Thyroid gland (tissue), 4 donors: ENCODE measurements around the gene CKLF.

ENCODE experiments used
- POLR2A ChIP-seq, 2 donors: fragments of 450-650 bp; IDR thresholded peaks; one replicate each; pipeline ENCODE4 v1.6.1; 2017; ENCODE audit warnings: antibody characterized with exemption in 2 of 2, mild to moderate bottlenecking in 2 of 2, moderate library complexity in 1 of 2
- TF ChIP-seq, protein P1 (sequence below), 6 experiments: fragments of 200-600 bp in 3 of 6; fragments of 450-650 bp in 3 of 6; sonication (generic) in 3 of 6; IDR thresholded peaks; one replicate each; pipeline ENCODE4 v1.5.1; 2016 to 2019; ENCODE audit warnings: antibody characterized with exemption in 6 of 6, mild to moderate bottlenecking in 2 of 6, inconsistent platforms in 1 of 6, moderate library complexity in 1 of 6

DNA sequence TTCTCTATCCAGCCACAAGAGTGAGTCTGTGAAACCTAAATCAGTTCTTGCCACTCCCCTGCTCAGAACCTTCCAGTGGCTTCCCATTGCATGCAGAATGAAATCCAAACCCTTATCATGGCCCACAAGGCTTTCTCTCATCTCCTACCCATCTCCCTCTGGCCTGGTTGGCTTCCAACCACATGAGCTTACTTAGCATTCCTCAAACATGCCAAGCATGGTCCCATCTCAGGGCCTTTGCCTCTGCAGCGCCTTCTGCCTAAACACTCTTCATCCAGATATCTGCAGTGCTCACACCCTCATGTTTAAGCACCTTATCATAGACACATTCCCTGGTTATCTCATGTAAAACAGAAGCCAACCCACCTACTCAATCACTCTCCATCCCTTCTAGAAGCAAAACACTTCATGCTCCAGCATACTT, 18.0 kb upstream of the CKLF start:
- TF ChIP-seq, protein P1, sequence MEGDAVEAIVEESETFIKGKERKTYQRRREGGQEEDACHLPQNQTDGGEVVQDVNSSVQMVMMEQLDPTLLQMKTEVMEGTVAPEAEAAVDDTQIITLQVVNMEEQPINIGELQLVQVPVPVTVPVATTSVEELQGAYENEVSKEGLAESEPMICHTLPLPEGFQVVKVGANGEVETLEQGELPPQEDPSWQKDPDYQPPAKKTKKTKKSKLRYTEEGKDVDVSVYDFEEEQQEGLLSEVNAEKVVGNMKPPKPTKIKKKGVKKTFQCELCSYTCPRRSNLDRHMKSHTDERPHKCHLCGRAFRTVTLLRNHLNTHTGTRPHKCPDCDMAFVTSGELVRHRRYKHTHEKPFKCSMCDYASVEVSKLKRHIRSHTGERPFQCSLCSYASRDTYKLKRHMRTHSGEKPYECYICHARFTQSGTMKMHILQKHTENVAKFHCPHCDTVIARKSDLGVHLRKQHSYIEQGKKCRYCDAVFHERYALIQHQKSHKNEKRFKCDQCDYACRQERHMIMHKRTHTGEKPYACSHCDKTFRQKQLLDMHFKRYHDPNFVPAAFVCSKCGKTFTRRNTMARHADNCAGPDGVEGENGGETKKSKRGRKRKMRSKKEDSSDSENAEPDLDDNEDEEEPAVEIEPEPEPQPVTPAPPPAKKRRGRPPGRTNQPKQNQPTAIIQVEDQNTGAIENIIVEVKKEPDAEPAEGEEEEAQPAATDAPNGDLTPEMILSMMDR (IDR thresholded peaks at IDR 0.05): no peak
- no peak for TF ChIP-seq POLR2A (IDR thresholded peaks at IDR 0.05)
